NCI-H748 (cell line): ENCODE measurements around the gene RPTOR.
"Not testable (repeated sequence)": the region's sequence is repeated elsewhere in the genome, so short reads cannot be mapped to it uniquely, and the experiment has no call there.

Experiments
- DNase-seq: peaks from one replicate; lab custom pipeline; 2025; ENCODE audit not compliant: unreplicated experiment; lab: John Stamatoyannopoulos, UW

Gene RPTOR

DNA sequence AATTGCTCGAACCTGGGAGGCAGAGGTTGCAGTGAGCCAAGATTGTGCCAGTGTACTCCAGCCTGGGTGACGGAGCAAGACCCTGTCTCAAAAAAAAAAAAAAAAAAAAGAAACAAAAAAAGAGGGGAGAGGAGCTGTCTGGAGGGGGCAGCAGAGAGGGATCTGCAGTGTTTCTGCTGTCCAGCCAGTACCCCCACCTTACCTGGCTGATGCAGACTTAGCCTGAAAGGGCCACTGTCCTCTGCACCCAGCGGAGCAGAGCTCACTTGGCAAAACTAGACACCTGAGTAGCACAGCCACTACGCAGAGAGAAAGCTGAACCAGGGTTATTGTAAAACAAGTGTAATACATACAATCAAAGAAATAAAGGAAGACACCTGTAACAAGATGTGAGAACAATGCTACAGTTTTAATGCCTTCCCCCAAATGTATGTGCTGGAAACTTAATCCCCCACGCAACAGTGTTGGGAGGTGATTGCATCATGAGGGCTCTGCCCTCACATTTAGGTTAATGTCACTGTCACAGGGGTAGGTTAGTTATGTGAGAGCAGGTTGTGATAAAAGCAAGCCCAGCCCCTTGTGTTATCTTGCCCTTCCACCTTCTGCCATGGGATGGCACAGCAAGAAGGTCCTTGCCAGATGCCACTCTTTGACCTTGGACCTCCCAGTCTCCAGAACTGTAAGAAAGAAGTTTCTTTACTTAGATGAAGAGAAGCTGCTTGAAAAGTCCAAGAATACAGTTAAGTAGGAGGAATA is 211.2 kb downstream of the RPTOR start:
- peak; percentile 5 for DNase-seq

DNA sequence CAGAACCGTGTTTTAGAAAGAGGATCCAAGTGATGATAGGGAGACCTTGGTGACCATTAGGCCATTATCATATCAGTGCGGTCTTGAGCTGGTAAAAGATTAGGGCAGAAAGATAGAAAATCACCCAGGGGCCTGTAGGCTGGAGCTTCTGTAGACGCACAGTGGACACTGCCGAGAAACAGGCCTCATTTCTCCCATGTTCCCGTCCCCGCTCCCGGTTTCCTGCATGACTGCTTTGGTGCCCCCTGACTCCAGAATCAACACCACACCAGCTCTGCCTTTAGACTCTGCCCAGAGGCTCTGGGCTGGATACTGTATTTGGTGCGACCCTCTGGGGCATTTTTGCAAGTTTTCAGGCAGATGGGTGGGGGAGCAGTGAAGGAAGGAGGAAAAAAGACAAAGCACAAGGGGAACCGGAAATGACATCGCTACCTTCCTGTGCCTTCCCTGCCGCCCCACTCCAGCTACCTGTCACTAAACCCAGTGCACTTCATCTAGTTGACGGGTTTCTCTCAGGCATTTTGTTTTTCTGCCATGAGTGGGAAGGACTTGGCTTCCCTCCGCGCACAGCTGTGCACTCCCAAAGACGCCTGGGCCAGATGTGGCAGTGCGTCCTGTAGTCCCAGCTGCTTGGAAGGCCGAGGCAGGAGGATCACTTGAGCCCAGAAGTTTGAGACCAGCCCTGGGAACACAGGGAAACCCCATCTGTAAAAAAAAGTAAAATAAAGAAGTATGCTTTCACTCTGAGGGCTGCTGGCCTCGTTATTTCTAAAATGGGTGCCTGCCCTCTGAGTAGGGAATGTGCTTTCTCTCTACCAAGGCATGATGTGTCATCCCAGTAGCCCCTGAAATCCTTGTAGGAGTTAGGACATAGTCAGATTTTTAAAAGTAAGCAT is 214.1 kb downstream of the RPTOR start:
- DNase-seq = no peak

DNA sequence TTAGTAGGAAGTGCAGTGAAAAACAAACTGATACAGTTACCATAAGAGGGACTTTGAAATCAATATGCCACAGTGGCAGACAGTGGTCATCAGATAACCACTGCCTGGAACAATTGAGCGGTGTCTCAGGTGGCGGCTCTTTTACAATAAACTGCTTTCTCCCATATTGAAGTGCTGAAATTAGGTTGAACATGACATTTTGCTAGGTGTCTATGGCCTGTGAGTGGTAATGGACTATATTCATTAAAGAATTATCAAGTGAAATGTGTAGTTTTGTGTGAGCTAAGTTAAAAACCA is 214.7 kb downstream of the RPTOR start:
- DNase-seq = peak; percentile 24

DNA sequence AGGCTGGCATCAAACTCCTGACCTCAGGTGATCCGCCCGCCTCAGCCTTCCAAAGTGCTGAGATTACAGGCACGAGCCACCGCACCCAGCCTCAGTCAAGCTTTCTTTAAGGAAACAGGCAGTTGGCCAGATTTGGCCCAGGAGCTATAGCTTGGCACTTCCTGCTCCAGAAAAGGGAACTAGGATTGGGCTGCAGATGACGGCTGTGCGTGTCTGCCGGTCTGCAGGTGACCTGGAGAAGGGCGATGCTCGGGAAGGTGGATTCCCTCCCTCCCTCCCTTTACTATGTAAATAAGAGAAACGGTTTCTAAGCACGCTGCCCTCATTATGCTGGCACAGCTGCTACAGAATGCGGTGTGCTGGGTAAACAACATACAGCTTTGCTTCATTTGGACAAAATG is 215.9 kb downstream of the RPTOR start:
- peak; percentile 94 for DNase-seq

DNA sequence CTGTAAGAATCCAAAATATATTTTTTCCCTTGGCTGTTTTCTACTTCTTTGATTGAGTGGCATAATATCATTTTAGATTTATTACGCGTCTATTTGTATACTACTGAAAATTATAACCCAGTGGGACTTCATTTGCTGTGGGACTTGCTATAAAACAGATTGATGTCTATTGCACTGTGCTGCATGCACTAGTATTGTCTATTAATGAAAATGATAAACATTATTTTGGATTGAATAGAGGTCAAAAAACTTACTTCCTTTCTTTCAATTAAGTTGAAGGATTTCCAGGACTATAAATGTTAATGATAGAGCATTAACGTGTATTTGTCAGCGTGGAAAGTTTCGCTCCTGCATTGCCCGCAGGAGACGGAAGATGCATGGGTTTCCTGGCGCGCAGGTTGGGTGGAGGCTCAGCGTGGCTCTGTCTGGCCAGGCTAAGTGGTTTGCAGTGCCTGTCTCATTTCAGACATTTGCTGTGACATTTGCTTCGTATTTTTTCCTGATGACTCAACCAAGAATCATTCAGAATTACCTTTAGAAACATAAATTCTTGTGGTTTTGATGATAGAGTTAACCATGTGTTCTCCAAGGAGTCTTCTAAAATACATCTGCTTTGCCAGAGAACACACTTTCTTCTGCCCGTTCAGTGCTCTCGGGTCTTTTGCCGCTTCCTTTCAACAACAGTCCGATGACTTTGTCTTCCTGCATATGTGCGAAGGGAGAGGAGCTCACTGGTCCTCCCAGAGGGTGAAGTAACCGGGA is 216.7 kb downstream of the RPTOR start:
- peak; percentile 48 for DNase-seq

DNA sequence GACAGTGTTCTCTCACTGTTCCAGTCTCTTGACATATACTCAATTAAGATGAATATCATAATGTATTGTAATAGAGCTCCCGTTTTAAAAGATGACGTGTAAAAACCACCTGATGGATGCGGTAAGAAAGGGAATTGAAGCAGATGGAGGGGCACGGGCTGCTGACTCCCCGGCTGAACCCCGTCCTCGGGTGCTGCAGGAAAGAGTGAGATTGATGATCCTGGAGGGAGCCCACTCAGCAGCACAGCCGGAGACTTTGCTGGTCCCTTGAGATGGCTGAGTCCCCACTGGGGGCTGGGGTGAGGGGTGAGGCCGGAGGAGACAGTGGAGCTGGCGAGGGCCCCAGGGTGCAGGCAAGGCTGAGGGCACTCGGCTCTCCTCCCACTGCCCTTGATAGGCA is 217.4 kb downstream of the RPTOR start:
- peak; percentile 11 for DNase-seq

DNA sequence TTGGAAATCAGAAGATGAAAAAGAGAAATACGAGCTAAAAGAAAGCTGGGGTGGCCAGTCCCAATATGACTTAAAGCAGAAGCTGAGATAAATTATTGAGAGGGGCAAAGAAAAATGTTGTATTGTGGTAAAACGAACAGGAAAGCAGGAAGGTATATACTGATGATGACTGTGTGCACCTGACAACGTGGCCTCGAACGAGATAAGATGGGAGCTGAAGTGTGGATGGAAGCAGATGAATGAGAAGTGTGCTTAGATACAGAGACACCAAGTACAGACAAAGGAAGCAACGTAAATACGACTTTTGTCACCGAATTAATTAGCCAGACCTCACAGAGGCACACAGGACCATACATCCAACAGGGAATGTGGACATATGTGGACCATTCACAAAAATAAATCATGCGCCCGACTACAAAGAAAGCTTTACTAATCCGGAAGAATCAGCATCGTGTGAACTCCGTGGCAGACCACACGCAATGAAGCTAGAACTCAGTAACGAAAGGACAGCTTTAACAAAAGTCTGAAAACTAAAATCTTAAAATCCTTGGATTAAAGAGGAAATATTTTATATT is 218.7 kb downstream of the RPTOR start:
- no peak for DNase-seq

DNA sequence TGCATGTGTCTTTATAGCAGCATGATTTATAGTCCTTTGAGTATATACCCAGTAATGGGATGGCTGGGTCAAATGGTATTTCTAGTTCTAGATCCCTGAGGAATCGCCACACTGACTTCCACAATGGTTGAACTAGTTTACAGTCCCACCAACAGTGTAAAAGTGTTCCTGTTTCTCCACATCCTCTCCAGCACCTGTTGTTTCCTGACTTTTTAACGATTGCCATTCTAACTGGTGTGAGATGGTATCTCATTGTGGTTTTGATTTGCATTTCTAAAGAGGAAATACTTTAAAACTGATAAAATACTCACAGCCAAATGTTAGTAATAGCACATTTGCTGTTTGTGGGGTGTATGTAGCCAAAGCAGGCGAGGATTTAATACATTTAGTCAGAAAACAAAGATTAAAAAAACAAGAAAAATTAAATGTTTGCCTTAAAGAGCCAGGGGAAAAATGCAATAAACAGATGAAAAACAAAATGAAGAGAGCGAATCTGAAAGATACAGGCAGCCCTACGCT is 220.0 kb downstream of the RPTOR start:
- DNase-seq = not testable (repeated sequence)

DNA sequence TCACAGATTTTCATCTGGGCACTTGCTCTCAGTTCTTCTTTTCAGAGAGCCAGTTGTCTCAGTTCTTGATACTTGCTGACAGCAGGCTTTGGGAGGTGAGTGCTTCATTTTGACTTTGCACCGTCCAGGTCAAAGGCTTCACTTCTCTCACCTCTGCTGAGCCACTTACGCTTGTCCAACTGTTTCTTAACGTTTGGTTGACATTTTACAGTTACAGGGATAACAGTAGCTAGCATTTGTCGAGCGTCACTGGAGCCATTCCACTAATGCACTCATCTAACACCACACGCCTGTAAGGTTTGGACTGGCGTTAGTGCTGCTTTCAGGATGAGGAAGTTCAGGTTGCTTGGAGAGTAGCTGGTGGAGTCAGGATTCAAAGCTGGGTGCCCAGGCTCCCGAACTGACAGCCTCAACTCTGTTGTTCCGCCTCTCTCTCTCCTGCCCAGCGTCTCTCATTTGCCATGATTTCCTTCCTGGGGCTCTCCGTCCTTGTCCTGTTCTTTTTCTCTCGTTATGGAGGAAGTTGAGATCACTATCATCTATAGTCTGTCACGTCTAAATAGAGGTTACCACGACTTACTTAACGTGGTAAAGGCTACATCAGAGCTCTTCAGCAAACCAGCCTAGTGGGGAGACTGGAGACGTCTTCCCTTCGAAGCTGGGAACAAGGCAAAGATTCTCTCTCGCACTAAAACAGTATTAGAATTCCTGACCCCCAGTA is 220.8 kb downstream of the RPTOR start:
- no peak for DNase-seq

DNA sequence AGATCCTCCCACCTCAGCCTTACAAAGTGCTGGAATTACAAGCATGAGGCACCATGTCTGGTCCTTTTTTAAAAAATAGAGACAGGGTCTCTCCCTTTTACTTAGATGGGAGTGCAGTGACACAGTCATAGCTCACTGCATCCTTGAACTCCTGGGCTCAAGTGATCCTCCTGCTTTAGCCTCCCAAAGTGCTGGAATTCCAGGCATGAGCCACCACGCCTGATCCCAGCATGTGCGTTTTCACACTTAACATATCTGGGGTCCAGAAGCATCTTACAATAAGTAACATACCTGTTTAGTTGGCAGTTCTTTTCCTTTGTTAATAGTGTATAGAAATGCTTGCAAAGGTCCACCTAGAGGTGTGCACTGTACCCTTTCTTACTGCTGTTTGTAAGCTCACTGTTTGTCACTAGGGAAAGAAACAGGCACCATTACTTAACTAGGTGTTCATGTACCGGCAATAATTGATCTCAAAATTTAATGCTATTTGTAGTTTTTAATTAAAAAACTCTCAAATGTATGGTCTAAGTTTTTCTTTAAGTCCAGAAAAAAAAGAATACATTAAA is 221.7 kb downstream of the RPTOR start:
- DNase-seq = no peak

DNA sequence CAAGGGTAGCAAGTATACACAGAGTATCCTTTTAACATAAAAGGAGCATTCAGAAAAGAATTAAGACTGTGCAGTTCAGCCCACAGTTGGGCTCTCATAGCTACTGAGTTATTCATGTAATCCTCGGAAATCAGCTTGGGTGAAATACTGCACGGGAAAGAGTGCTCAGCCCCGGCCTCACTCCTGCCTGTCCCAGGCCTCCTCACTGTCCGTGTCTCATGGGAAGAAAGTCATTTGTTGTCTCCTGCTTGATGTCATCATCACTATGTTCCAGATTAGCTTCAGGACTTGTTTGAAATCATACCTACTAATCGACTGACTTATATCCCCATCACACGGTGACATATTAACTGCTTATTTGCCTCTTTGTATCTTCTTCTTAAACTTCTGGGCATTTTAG is 223.8 kb downstream of the RPTOR start:
- no peak for DNase-seq

DNA sequence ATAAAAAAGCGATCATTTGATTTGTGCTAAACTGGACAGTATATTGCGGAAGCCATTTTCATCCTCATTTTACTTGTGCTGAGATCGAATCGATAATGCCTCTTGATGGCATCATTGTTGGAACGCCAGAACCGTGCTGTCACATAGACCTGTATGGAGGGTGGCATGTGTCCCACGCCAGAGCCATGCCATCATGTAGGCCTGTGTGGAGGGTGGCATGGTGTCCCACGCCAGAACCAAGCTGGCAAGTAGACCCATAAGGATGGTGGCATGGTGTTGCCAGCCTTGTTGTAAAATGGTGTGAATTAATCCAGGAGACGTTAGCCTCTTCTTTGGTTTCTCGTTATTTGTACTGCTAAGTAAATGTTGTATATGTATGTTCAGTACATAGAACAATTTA is 224.3 kb downstream of the RPTOR start:
- DNase-seq = no peak

DNA sequence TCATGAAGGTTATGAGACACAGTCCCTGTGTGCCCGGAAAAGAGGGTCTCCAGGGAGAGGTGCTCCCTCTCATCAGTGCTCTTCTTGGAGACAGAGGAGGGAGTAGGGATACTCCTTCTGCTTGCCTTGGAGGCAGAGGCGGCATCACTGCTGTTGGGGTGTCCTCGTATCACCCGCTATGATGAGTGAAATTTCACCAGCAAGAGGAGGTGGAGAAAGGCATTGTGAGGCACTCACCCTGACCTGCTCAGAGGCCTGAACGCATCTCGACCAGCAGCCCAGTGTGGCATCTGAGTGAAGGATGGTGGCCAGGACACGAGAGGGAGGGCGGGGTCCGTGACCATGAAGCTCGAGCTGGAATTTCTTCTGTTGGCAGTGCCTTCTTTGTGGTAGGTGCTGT is 224.9 kb downstream of the RPTOR start:
- DNase-seq = no peak

DNA sequence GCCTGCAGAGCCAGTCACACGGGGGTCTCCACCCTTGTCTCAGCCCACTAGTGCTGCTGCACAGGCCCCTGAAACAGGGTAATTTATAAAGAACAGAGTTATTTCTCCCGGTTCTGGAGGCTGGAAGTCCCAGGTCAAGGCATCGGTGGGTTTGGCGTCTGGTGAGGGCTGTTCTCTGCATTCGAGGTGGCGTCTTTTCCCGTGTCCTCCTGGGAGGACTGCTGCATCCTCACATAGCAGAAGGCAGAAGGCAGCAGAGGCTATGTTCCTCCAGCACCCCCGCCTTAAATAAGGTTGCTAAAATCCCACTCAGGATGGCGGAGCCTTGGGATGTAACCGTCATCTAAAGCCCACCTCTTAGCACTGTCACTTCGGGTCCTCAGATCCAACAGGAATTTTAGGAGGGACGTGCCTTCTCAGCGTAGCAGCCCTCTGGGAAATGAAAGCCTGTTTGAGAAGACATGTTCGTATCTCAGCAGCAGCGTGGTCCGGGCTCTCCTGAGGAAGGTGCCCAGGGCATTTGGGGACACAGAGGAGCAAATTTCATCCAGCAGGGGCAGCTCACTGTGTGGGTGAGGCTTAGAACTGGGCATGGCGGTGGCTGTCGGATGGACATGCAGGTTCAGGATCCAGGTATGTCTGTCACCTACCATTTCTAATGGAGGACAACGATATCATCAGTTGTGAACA is 225.4 kb downstream of the RPTOR start:
- DNase-seq = no peak

DNA sequence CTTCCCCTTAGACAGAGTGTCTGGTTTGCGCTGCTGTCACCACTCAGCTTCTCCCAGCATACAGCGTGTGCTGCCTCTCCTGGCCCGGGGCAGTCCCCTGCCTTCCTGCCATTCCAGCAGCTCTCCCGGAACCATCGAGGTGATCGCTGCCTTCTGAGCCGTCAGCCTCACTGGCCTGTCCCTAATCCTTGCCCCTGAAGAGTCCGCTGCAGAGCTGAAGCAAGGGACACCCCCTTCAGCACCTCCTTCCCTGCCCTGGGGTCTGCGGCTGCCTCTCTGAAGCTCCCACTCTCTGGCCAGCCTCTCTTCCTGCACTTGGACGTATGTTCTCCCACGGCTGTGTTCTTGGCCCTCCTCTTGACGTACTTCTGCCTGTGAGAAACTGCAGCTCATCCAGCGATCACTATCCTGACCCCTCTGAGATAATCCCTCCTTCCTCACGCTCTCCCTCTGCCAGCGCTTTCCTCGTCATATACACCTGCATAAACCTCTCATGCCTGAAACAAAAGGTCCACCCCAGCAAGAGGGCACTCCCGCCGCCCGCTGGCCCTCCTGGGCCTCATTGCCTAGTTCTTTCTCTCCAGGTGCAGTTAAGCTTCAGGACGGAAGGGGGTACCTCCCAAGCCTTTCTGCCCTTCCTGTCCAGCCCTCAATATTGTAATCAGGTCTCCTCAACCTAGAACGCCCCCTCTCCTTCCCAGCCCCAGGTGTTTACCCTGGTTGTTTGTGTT is 226.4 kb downstream of the RPTOR start:
- peak; percentile 57 for DNase-seq

DNA sequence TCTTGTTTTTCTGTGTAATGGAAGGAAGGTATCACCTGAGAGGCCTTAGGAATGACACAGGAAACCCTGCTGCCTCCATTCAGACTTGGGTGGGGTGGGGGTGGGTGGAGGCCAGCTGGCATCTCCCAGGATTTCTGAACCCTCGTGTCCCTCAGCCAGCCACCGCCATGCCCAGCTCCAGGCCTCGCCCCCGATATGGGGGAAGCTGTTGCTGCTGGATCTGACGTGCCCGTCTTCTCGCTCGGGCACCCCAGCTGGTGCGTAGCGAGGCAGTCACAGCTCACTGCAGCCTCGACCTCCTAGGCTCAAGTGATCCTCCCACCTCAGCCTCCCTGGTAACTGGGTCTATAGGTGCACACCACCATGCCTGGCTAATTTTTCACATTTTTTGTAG is 227.0 kb downstream of the RPTOR start:
- DNase-seq = no peak

DNA sequence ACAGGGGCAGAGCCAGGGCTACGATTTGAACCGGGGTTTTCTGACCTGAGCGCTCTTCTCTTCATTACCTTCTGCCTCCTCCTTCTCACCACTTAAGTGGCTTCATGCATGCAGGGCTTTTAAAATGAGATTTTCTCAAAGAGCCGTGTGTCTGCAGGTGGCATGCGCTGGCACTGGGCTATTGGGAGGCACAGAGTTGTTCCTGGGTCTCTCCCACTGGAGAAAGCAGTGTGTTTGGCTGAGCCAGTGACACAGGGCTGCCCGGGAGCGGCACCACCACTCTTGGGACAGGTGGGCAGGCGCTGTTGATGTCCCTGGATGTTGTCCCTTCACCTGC is 228.2 kb downstream of the RPTOR start:
- DNase-seq = no peak

DNA sequence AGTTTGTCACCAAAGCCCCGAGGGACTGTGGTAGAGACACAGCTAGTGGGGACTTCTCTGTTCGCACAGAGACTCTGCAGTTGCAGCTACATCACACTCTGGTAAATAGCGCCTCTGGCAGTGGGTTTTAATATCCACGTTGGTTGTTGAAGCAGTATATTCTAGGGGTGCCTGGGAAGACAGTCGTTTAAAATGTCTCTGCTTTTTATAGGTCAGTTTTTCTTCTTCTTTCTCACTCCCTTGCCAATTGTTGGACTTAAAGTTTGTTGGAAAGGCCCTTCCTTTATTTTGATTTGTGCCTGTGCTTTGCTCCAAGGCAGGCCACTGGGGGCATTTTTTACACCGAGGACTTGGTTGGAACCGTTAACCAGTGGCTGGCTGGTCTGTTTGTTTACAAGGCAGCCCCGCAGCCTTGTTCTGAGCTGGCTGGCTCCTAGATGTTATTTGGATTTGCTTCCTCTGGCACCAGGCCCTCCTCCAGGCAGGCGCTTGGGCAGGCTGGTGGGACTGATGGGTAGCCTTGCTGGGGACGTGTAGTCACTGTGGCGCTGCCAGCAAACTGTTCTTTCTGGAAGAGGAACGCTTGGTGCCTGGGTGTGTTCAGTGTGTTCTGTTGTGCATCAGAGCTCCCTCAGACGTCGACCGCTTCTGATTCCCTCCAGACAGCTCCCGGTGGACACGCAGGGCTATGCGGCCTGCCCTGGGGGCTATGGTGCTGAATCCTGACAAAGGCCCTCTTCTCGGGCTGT is 228.8 kb downstream of the RPTOR start:
- DNase-seq = no peak
